A673 (cell line): ENCODE measurements around the gene RAD51. TPM values are rescaled to one million over a fixed set of nuclear protein-coding genes. Genes with fewer than 3 reads are reported as not detected.

Source experiments
- BruUV-seq: library from RNA; stranded (reverse); fragments of 400-500 nt; replicated peaks from 2 replicates; lab custom pipeline; 2021; lab: Mats Ljungman, UMichigan
- CTCF ChIA-PET: fragments of 300-600 bp; sonication (Branson Sonifier 250); formaldehyde crosslinking; loops from one replicate; lab custom pipeline; 2022; ENCODE audit warnings: antibody characterized with exemption; lab: Charles Lee
- POLR2A ChIA-PET: fragments of 300-600 bp; sonication (Branson Sonifier 250); formaldehyde crosslinking; loops from one replicate; lab custom pipeline; 2022; ENCODE audit warnings: antibody characterized with exemption; ENCODE audit not compliant: low non-redundant PET; lab: Charles Lee
- DNase-seq: peaks from one replicate; pipeline ENCODE4 v3.0.0-alpha.2; 2015; ENCODE audit warnings: low spot score
- H3K27ac ChIP-seq: fragments of 200-600 bp; sonication (generic); 2 replicates; pipeline ENCODE4 v1.5.1; 2016; ENCODE audit warnings: mixed run types, low read depth, mild to moderate bottlenecking, mixed read lengths, antibody characterized with exemption, low read length; ENCODE audit not compliant: poor library complexity, severe bottlenecking
- H3K27me3 ChIP-seq: fragments of 200-600 bp; sonication (generic); replicated peaks from 2 replicates; pipeline ENCODE4 v1.6.1; 2017; ENCODE audit warnings: mixed run types, low read depth, mild to moderate bottlenecking, mixed read lengths, antibody characterized with exemption, low read length; ENCODE audit not compliant: insufficient read depth, poor library complexity
- H3K36me3 ChIP-seq: fragments of 200-600 bp; sonication (generic); 2 replicates; pipeline ENCODE4 v1.6.1; 2016; ENCODE audit warnings: mixed run types, mild to moderate bottlenecking, mixed read lengths, antibody characterized with exemption, low read length; ENCODE audit not compliant: insufficient read depth, poor library complexity, severe bottlenecking
- H3K4me1 ChIP-seq: fragments of 200-600 bp; sonication (generic); 2 replicates; pipeline ENCODE4 v1.6.1; 2017; ENCODE audit warnings: mixed run types, mild to moderate bottlenecking, mixed read lengths, antibody characterized with exemption, low read length; ENCODE audit not compliant: insufficient read depth, poor library complexity, severe bottlenecking
- H3K4me3 ChIP-seq: fragments of 200-600 bp; sonication (generic); 2 replicates; pipeline ENCODE4 v1.5.1; 2016; ENCODE audit warnings: low read depth, mixed run types, mild to moderate bottlenecking, mixed read lengths, low read length; ENCODE audit not compliant: poor library complexity, severe bottlenecking
- H3K9me3 ChIP-seq: fragments of 200-600 bp; sonication (generic); 2 replicates; pipeline ENCODE4 v1.6.1; 2016; ENCODE audit warnings: mixed run types, low read depth, mild to moderate bottlenecking, mixed read lengths, antibody characterized with exemption, low read length; ENCODE audit not compliant: poor library complexity, severe bottlenecking
- EZH2 ChIP-seq: fragments of 200-600 bp; sonication (generic); IDR thresholded peaks from 2 replicates; pipeline ENCODE4 v1.6.1; 2017; ENCODE audit warnings: borderline replicate concordance, low read depth, mild to moderate bottlenecking, mixed read lengths, antibody characterized with exemption, low read length; ENCODE audit not compliant: poor library complexity, severe bottlenecking
- intact Hi-C: fragments of 100-400 bp; cut with micrococcal nuclease; formaldehyde crosslinking; loops from one replicate; pipeline ENCODE4 v1.10.0; 2022; ENCODE audit not compliant: unreplicated experiment
- total RNA-seq: library from RNA; stranded (reverse); gene quantifications from 2 replicates; pipeline ENCODE4 v1.2.3, GENCODE V29; 2021
- TF ChIP-seq, protein P1 (sequence below): fragments of 300-800, 200-600 bp; sonication (generic); conservative IDR thresholded peaks from 2 replicates; pipeline ENCODE4 v1.5.1; 2017; ENCODE audit warnings: low read depth, mild to moderate bottlenecking, antibody characterized with exemption, low read length, moderate library complexity, mixed read lengths

The RAD51 gene
- total RNA-seq, 1 experiment from 2014 or later = 51.1 TPM

DNA sequence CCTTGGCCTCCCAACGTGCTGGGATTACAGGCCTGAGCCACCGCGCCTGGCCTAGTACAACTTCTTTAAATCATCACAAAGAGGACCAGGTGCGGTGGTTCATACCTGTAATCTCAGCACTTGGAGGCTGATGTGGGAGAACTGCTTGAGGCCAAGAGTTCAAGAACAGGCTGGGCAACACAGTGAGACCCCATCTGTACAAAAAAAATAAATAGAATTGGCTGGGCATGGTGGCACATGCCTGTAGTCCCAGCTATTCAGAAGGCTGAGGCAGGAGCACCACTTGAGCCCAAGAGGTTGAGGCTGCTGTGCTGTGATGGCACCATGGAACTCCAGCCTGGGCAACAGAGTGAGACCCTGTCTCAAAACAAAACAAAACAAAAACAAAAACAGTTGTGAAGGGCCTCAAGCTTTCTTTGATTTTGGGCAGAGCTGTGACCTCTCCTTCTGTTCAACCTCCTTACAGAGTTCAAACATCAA lies 54.2 kb downstream of the RAD51 start:
- Histone ChIP-seq H3K9me3 (no peaks in the 10 kb centered on the region), H3K27ac (no peak overlapping the region), H3K27me3 (no peaks in the 10 kb centered on the region), H3K4me1 (peaks cover 26% of the 10 kb centered on the region), H3K36me3 (peaks cover 31% of the 10 kb centered on the region), H3K4me3 (no peak overlapping the region)
- no TSS peak for BruUV-seq
- TF ChIP-seq, protein P1, sequence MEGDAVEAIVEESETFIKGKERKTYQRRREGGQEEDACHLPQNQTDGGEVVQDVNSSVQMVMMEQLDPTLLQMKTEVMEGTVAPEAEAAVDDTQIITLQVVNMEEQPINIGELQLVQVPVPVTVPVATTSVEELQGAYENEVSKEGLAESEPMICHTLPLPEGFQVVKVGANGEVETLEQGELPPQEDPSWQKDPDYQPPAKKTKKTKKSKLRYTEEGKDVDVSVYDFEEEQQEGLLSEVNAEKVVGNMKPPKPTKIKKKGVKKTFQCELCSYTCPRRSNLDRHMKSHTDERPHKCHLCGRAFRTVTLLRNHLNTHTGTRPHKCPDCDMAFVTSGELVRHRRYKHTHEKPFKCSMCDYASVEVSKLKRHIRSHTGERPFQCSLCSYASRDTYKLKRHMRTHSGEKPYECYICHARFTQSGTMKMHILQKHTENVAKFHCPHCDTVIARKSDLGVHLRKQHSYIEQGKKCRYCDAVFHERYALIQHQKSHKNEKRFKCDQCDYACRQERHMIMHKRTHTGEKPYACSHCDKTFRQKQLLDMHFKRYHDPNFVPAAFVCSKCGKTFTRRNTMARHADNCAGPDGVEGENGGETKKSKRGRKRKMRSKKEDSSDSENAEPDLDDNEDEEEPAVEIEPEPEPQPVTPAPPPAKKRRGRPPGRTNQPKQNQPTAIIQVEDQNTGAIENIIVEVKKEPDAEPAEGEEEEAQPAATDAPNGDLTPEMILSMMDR = no peak
- no peak for TF ChIP-seq EZH2
- ChIA-PET CTCF (no interaction called here), POLR2A (no interaction called here)
- DNase-seq = no peak
- intact Hi-C loops = no loop called here

DNA sequence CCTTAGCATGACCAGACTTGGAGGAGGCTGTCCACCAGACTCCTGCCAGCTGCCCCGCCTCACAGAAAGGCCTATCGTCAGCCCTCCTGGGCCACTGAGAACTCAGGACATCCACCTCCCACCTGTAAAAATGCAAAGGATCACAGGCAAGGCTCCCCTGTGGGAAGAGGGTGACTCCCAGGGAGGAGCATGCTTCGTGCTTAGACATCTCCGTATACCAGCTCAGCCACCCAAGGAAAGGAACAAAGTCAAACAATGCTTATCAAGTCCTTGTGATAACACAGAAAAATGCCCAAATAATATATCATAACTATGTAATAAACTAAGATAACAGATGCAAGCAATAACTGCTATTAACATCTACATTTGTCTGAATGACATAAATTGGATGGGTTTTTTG lies 55.9 kb downstream of the RAD51 start:
- Histone ChIP-seq H3K36me3 (peaks cover 25% of the 10 kb centered on the region), H3K9me3 (no peaks in the 10 kb centered on the region), H3K27me3 (no peaks in the 10 kb centered on the region), H3K27ac (no peak overlapping the region), H3K4me1 (peaks cover 35% of the 10 kb centered on the region), H3K4me3 (no peak overlapping the region)
- BruUV-seq = no TSS peak
- no peak for TF ChIP-seq EZH2
- TF ChIP-seq, protein P1 = no peak
- ChIA-PET POLR2A (no interaction called here), CTCF (no interaction called here)
- DNase-seq = no peak
- intact Hi-C loops = no loop called here

DNA sequence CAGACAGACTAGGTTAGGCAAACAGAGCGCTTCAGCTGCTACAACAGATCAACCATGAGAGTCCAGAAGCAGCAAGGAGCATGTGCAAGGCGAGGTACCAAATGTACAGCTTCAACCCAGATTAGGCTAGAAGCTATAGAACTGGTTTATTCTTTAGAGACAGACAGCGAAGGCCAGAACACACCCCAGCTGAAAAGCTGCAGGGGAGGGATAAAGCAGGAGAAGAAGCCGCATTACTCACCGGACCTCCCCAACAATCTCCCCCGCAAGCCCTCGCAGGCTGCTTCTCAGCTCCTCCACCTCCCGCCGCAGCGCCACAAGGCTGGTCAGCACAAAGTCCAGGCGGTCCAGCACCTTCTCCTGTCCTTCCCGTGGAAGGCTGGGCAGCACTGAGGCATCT lies 56.8 kb downstream of the RAD51 start:
- Histone ChIP-seq H3K9me3 (no peaks in the 10 kb centered on the region), H3K4me1 (peaks cover 35% of the 10 kb centered on the region), H3K36me3 (peaks cover 25% of the 10 kb centered on the region), H3K27me3 (no peaks in the 10 kb centered on the region), H3K4me3 (no peak overlapping the region), H3K27ac (no peak overlapping the region)
- no TSS peak for BruUV-seq
- intact Hi-C loops = no loop called here
- TF ChIP-seq, protein P1 = no peak
- no peak for TF ChIP-seq EZH2
- POLR2A ChIA-PET = no interaction called here
- DNase-seq = no peak
- CTCF ChIA-PET = interaction anchor here (0.6 kb wide), 1 partner anchor 72 kb away, joined by 5 read pairs; no protein-coding TSS in a partner anchor
